ENCODE results near the gene RPL37A.

The RPL37A gene

DNA sequence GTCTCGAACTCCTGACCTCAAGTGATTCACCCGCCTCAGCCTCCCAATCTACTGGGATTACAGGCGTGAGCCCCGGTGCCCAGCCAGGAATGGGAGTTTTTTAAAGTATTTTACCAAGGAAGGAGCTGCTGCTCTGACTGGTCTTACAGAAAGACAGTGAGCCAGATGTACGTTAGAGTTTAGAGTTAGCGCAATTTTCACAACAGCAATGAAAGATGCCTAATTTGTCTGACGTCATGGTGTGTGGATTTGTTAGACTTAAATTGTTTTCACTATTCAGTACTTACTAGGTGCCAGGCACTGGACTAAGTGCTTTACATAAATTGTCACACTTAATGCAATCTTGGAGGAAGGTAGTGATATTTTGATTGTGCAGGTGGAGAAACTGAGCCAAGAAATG lies 12.4 kb upstream of the RPL37A start:
- TF ChIP-seq, protein P1, sequence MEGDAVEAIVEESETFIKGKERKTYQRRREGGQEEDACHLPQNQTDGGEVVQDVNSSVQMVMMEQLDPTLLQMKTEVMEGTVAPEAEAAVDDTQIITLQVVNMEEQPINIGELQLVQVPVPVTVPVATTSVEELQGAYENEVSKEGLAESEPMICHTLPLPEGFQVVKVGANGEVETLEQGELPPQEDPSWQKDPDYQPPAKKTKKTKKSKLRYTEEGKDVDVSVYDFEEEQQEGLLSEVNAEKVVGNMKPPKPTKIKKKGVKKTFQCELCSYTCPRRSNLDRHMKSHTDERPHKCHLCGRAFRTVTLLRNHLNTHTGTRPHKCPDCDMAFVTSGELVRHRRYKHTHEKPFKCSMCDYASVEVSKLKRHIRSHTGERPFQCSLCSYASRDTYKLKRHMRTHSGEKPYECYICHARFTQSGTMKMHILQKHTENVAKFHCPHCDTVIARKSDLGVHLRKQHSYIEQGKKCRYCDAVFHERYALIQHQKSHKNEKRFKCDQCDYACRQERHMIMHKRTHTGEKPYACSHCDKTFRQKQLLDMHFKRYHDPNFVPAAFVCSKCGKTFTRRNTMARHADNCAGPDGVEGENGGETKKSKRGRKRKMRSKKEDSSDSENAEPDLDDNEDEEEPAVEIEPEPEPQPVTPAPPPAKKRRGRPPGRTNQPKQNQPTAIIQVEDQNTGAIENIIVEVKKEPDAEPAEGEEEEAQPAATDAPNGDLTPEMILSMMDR (IDR thresholded peaks at IDR 0.05; ENCODE audit: borderline replicate concordance, insufficient read depth, low read depth, low read length): no peak
- H3K4me3 ChIP-seq (ENCODE audit: low read depth, low read length): no peak overlapping the region

DNA sequence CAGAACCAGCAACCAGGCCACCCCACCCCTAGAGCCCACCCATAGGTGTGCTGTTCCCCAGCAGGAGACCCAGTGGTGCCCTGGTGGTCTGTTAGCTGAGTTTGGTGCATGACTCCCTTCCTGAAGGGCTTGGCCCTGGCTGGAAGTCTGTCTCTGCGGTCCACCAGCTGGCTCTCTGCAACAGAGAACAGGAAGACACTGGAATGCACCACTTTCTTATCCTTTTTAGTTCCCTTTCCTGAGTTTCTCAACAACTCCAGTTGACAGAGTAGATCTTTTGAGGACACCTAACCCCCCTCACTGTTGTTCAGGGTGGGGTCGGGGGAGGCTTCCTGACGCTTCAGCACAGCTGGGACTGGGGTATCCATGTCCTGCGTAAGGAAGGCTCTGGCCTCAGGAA lies 11.9 kb upstream of the RPL37A start:
- TF ChIP-seq, protein P1 (IDR thresholded peaks at IDR 0.05; ENCODE audit: borderline replicate concordance, insufficient read depth, low read depth, low read length): no peak

DNA sequence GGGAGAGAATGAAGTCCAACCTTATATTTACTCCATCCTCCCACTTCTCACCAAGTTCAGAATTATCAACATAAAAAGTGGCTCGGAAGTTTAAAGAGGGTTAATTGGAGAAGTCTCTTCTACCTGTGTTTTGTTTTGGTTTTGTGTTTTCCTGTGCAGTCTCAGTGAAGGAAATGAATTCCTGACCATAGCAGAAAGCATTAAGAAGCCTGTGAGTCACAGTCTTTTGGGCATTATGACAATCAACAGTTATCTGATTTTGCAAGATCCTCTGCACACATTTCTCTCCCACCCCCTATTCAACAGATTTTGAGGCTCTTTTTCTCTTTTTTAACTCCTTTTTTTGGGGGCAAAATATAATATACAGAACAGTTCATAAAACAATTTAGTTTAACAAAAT lies 8.6 kb upstream of the RPL37A start:
- no peak overlapping the region for H3K4me3 ChIP-seq (ENCODE audit: low read depth, low read length)
- TF ChIP-seq, protein P1 (IDR thresholded peaks at IDR 0.05; ENCODE audit: borderline replicate concordance, insufficient read depth, low read depth, low read length): no peak

More for the DNA sequence above, 11.9 kb upstream of the RPL37A start:
- no peak overlapping the region for H3K4me3 ChIP-seq (ENCODE audit: low read depth, low read length)

DNA sequence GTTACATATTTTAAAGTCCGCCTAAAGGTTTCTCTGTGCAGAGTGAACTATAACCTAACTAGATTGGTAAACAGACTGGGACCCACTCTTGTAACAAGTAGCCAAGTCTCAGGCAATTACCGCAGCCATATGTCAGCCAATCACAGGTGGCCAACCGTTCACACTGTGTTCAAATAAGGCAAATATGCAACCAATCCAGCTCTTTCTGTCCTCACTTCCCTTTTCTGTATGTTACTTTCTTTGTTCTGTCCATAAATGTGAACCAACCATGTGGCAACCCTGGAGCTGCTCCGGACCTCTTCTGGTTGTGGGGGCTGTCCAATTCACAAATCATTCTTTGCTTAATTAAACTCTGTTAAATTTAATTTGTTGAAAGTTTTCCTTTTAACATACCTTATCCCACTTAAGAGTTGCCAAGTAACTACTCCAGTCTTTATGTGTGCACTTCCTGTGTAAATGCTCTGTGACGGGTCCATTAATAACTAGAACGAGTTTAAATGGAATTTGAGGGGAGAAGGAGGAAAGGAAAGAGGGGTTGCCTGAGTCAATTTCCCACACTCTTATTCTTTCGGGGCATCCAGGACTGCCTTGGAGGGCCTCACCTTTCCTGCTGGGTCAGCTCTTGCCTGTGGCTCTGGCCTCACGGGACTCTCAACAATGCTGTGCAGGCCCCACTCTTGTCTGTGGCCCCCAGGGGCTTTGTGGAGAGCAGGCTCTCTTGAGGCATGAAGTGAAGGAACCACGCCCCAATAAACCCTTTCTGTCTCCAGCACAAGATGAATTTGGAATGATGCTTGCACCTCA lies 6.6 kb upstream of the RPL37A start:
- H3K4me3 ChIP-seq (ENCODE audit: low read depth, low read length): no peak overlapping the region
- TF ChIP-seq, protein P1 (IDR thresholded peaks at IDR 0.05; ENCODE audit: borderline replicate concordance, insufficient read depth, low read depth, low read length): no peak

DNA sequence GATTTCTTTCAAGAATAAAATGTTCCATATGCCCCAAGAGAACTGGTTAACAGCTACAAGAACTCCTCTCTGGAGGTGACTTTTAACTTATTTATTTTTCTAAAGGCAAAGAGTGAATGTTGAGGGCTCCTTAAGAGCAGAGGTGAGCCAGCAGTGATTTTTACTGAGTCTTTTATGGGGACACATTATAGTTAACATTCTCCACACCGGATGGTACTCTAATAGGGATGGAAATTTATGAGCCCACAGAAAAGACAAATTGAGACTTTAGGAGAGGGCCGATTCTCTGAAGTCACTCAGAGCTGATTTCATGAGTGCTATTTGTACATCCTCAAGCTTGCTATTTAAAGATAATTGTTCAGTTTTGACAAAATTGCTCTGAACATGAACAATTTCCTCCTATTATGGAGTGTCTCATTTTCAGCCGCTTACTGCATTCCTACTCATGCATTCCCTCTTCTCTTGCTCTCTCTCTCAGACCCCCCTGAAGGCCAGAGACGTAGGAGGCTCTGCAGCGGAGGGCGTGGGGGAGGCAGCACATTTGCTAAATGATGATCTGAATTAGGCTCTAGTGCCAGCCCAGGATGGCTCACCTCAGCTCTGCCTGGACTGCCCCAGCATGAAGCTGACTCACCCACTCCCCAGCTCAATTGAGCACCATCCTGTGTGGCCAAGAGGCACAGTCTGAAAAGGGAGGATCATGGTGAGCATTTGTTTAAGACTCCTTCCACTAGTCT lies 5.9 kb upstream of the RPL37A start:
- no peak overlapping the region for H3K4me3 ChIP-seq (ENCODE audit: low read depth, low read length)
- TF ChIP-seq, protein P1 (IDR thresholded peaks at IDR 0.05; ENCODE audit: borderline replicate concordance, insufficient read depth, low read depth, low read length): no peak

DNA sequence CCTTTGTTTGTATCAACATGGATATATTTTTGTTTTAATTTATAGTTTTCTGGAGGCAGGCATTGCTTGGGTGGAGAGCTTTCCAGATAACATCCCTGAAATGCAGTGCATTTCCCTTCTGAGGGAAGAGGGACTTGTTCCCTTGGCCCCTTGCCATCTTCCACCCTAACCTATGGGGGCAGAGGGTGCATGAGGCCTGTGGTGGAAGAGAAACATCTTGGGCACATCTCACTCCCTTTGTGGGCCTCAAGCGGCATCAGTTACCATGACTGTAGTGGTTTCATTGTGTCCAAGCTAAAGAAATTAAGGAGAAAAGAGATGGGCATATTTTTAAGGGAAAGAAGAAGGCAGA lies 5.3 kb upstream of the RPL37A start:
- H3K4me3 ChIP-seq (ENCODE audit: low read depth, low read length): no peak overlapping the region
- TF ChIP-seq, protein P1 (IDR thresholded peaks at IDR 0.05; ENCODE audit: borderline replicate concordance, insufficient read depth, low read depth, low read length): no peak

DNA sequence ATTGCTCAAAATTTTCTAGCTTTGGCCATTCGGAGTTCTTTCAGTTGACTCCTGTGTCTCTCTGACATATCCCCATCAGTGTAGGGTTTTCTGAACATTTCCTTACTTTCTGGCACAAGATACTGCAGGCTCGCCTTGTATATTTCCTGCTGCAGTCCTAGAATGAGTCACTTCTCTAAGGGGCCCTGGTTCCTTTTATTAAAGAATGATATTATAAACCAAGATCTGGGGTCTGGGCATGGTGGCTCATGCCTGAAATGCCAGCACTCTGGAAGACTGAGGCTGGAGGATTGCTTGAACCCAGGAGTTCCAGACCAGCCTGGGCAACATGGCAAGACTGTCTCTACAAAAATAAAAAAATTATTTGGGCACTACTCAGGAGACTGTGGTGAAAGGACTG lies 3.0 kb upstream of the RPL37A start:
- TF ChIP-seq, protein P1 (IDR thresholded peaks at IDR 0.05; ENCODE audit: borderline replicate concordance, insufficient read depth, low read depth, low read length): no peak
- H3K4me3 ChIP-seq (ENCODE audit: low read depth, low read length): no peak overlapping the region
